Measurements from ENCODE around the gene MESD.

The MESD gene

GRCh38 chr15:80997692-80998091 is 8.1 kb upstream of the MESD start:
- H2AFZ ChIP-seq (ENCODE audit: low read depth, low read length) = no peak overlapping the region
- peaks cover 12% of the 10 kb centered on the region for H3K4me1 ChIP-seq (ENCODE audit: control insufficient read depth, insufficient read depth, low read depth, low read length)
- H4K8ac ChIP-seq (ENCODE audit: low read length) = no peak overlapping the region
- peaks cover 7% of the 10 kb centered on the region for H3K79me1 ChIP-seq (replicated peaks; ENCODE audit: low read length, poor library complexity, severe bottlenecking)
- H3K27me3 ChIP-seq (ENCODE audit: control insufficient read depth in 1 of 2, insufficient read depth in 1 of 2, low read length in 2 of 2) = no peaks in the 10 kb centered on the region
- H2BK15ac ChIP-seq (ENCODE audit: low read depth, poor library complexity, severe bottlenecking) = no peak overlapping the region
- peaks cover 4% of the 10 kb centered on the region in 2 experiments for H3K36me3 ChIP-seq (ENCODE audit: control insufficient read depth in 1 of 2, insufficient read depth in 2 of 2, low read depth in 1 of 2, low read length in 2 of 2)
- no peak overlapping the region for H3K23ac ChIP-seq (ENCODE audit: low read length in 2 of 2)
- H3K18ac ChIP-seq (ENCODE audit: low read depth in 1 of 2, low read length in 2 of 2) = no peak overlapping the region
- H3K9me3 ChIP-seq (ENCODE audit: control insufficient read depth, low read length) = peaks cover 2% of the 10 kb centered on the region
- no peak overlapping the region for H3K4me2 ChIP-seq (ENCODE audit: low read length, poor library complexity, severe bottlenecking)
- H3K4ac ChIP-seq (ENCODE audit: low read depth in 1 of 2, low read length in 2 of 2) = no peak overlapping the region
- H4K91ac ChIP-seq (ENCODE audit: low read length) = no peak overlapping the region
- H2AK5ac ChIP-seq (ENCODE audit: low read length, severe bottlenecking) = no peak overlapping the region
- no peak overlapping the region for H2BK120ac ChIP-seq (ENCODE audit: low read depth, low read length)
- no peak overlapping the region for H3K14ac ChIP-seq (ENCODE audit: low read length in 2 of 2)
- H2BK5ac ChIP-seq (ENCODE audit: low read depth, low read length, poor library complexity, severe bottlenecking) = no peak overlapping the region
- H3K9ac ChIP-seq (ENCODE audit: low read length) = no peak overlapping the region
- WGBS = 87% methylated on average over 1 of the region's 1 CpG
- H2BK12ac ChIP-seq (ENCODE audit: low read length in 2 of 2) = no peak overlapping the region
- no peak for DNase-seq
- no peak overlapping the region for H3K27ac ChIP-seq (ENCODE audit: low read length, poor library complexity, severe bottlenecking)
- no peak overlapping the region for H3K4me3 ChIP-seq (ENCODE audit: insufficient read depth in 1 of 2, low read depth in 1 of 2, low read length in 2 of 2)

GRCh38 chr15:80996247-80996646 is 6.6 kb upstream of the MESD start:
- Histone ChIP-seq H3K23ac (ENCODE audit: low read length in 2 of 2) (no peak overlapping the region), H3K4ac (ENCODE audit: low read depth in 1 of 2, low read length in 2 of 2) (no peak overlapping the region), H2BK15ac (ENCODE audit: low read depth, poor library complexity, severe bottlenecking) (no peak overlapping the region), H3K27ac (ENCODE audit: low read length, poor library complexity, severe bottlenecking) (no peak overlapping the region), H3K14ac (ENCODE audit: low read length in 2 of 2) (no peak overlapping the region), H3K79me1 (replicated peaks; ENCODE audit: low read length, poor library complexity, severe bottlenecking) (peaks cover 2% of the 10 kb centered on the region), H3K18ac (ENCODE audit: low read depth in 1 of 2, low read length in 2 of 2) (no peak overlapping the region), H3K9me3 (ENCODE audit: control insufficient read depth, low read length) (peaks cover 2% of the 10 kb centered on the region), H4K8ac (ENCODE audit: low read length) (no peak overlapping the region), H2BK12ac (ENCODE audit: low read length in 2 of 2) (no peak overlapping the region), H2BK5ac (ENCODE audit: low read depth, low read length, poor library complexity, severe bottlenecking) (no peak overlapping the region), H4K91ac (ENCODE audit: low read length) (no peak overlapping the region), H2BK120ac (ENCODE audit: low read depth, low read length) (no peak overlapping the region), H3K27me3 (ENCODE audit: control insufficient read depth in 1 of 2, insufficient read depth in 1 of 2, low read length in 2 of 2) (no peaks in the 10 kb centered on the region), H3K9ac (ENCODE audit: low read length) (no peak overlapping the region), H2AK5ac (ENCODE audit: low read length, severe bottlenecking) (no peak overlapping the region), H3K4me3 (ENCODE audit: insufficient read depth in 1 of 2, low read depth in 1 of 2, low read length in 2 of 2) (no peak overlapping the region), H3K4me1 (ENCODE audit: control insufficient read depth, insufficient read depth, low read depth, low read length) (peaks cover 2% of the 10 kb centered on the region), H3K36me3 (ENCODE audit: control insufficient read depth in 1 of 2, insufficient read depth in 2 of 2, low read depth in 1 of 2, low read length in 2 of 2) (no peaks in the 10 kb centered on the region), H2AFZ (ENCODE audit: low read depth, low read length) (no peak overlapping the region), H3K4me2 (ENCODE audit: low read length, poor library complexity, severe bottlenecking) (no peak overlapping the region)
- DNase-seq = no peak
- no CpG with 5 or more reads among the region's 1 CpG for WGBS

GRCh38 chr15:80992441-80992840 is 2.8 kb upstream of the MESD start:
- H4K91ac ChIP-seq (ENCODE audit: low read length) = no peak overlapping the region
- H2BK5ac ChIP-seq (ENCODE audit: low read depth, low read length, poor library complexity, severe bottlenecking) = no peak overlapping the region
- no peaks in the 10 kb centered on the region for H3K36me3 ChIP-seq (ENCODE audit: control insufficient read depth in 1 of 2, insufficient read depth in 2 of 2, low read depth in 1 of 2, low read length in 2 of 2)
- H3K79me1 ChIP-seq (replicated peaks; ENCODE audit: low read length, poor library complexity, severe bottlenecking) = peaks cover 3% of the 10 kb centered on the region
- no peak overlapping the region for H3K4ac ChIP-seq (ENCODE audit: low read depth in 1 of 2, low read length in 2 of 2)
- no peaks in the 10 kb centered on the region for H3K4me1 ChIP-seq (ENCODE audit: control insufficient read depth, insufficient read depth, low read depth, low read length)
- WGBS = 94% methylated on average over 1 of the region's 1 CpG
- no peak overlapping the region for H2AFZ ChIP-seq (ENCODE audit: low read depth, low read length)
- no peaks in the 10 kb centered on the region for H3K27me3 ChIP-seq (ENCODE audit: control insufficient read depth in 1 of 2, insufficient read depth in 1 of 2, low read length in 2 of 2)
- no peak overlapping the region for H3K4me3 ChIP-seq (ENCODE audit: insufficient read depth in 1 of 2, low read depth in 1 of 2, low read length in 2 of 2)
- H3K23ac ChIP-seq (ENCODE audit: low read length in 2 of 2) = no peak overlapping the region
- no peak overlapping the region for H2BK12ac ChIP-seq (ENCODE audit: low read length in 2 of 2)
- no peak overlapping the region for H3K18ac ChIP-seq (ENCODE audit: low read depth in 1 of 2, low read length in 2 of 2)
- no peak overlapping the region for H3K14ac ChIP-seq (ENCODE audit: low read length in 2 of 2)
- H2BK120ac ChIP-seq (ENCODE audit: low read depth, low read length) = no peak overlapping the region
- no peak overlapping the region for H2BK15ac ChIP-seq (ENCODE audit: low read depth, poor library complexity, severe bottlenecking)
- peak overlapping the region; percentile 76 for H3K9ac ChIP-seq (ENCODE audit: low read length)
- no peak overlapping the region for H3K27ac ChIP-seq (ENCODE audit: low read length, poor library complexity, severe bottlenecking)
- no peak overlapping the region for H2AK5ac ChIP-seq (ENCODE audit: low read length, severe bottlenecking)
- peaks cover 2% of the 10 kb centered on the region for H3K9me3 ChIP-seq (ENCODE audit: control insufficient read depth, low read length)
- no peak overlapping the region for H4K8ac ChIP-seq (ENCODE audit: low read length)
- DNase-seq = no peak
- H3K4me2 ChIP-seq (ENCODE audit: low read length, poor library complexity, severe bottlenecking) = no peak overlapping the region

- Histone ChIP-seq H4K91ac (ENCODE audit: low read length) (no peak overlapping the region), H3K79me1 (replicated peaks; ENCODE audit: low read length, poor library complexity, severe bottlenecking) (peaks cover 3% of the 10 kb centered on the region), H2BK5ac (ENCODE audit: low read depth, low read length, poor library complexity, severe bottlenecking) (no peak overlapping the region), H4K8ac (ENCODE audit: low read length) (no peak overlapping the region), H2AFZ (ENCODE audit: low read depth, low read length) (no peak overlapping the region), H3K27ac (ENCODE audit: low read length, poor library complexity, severe bottlenecking) (no peak overlapping the region), H3K27me3 (ENCODE audit: control insufficient read depth in 1 of 2, insufficient read depth in 1 of 2, low read length in 2 of 2) (no peaks in the 10 kb centered on the region), H3K9ac (ENCODE audit: low read length) (peak overlapping the region; percentile 76), H3K14ac (ENCODE audit: low read length in 2 of 2) (no peak overlapping the region), H3K4ac (ENCODE audit: low read depth in 1 of 2, low read length in 2 of 2) (no peak overlapping the region), H3K4me1 (ENCODE audit: control insufficient read depth, insufficient read depth, low read depth, low read length) (no peaks in the 10 kb centered on the region), H3K4me3 (ENCODE audit: insufficient read depth in 1 of 2, low read depth in 1 of 2, low read length in 2 of 2) (no peak overlapping the region), H2BK12ac (ENCODE audit: low read length in 2 of 2) (no peak overlapping the region), H2BK120ac (ENCODE audit: low read depth, low read length) (no peak overlapping the region), H3K9me3 (ENCODE audit: control insufficient read depth, low read length) (peaks cover 1% of the 10 kb centered on the region), H3K4me2 (ENCODE audit: low read length, poor library complexity, severe bottlenecking) (no peak overlapping the region), H3K18ac (ENCODE audit: low read depth in 1 of 2, low read length in 2 of 2) (no peak overlapping the region), H3K36me3 (ENCODE audit: control insufficient read depth in 1 of 2, insufficient read depth in 2 of 2, low read depth in 1 of 2, low read length in 2 of 2) (peaks cover 0 to 2% of the 10 kb centered on the region in 2 experiments), H2BK15ac (ENCODE audit: low read depth, poor library complexity, severe bottlenecking) (no peak overlapping the region), H2AK5ac (ENCODE audit: low read length, severe bottlenecking) (no peak overlapping the region), H3K23ac (ENCODE audit: low read length in 2 of 2) (no peak overlapping the region)
- no peak for DNase-seq
- 93% methylated on average over 3 of the region's 4 CpGs for WGBS
These were observed 2.4 kb upstream of the MESD start for GRCh38 chr15:80992006-80992405.
